ENCODE results near the gene PAPOLG. TPM values are rescaled to one million over a fixed set of nuclear protein-coding genes. Genes with fewer than 3 reads are reported as not detected.

PAPOLG gene
- 11.4 TPM for total RNA-seq

DNA sequence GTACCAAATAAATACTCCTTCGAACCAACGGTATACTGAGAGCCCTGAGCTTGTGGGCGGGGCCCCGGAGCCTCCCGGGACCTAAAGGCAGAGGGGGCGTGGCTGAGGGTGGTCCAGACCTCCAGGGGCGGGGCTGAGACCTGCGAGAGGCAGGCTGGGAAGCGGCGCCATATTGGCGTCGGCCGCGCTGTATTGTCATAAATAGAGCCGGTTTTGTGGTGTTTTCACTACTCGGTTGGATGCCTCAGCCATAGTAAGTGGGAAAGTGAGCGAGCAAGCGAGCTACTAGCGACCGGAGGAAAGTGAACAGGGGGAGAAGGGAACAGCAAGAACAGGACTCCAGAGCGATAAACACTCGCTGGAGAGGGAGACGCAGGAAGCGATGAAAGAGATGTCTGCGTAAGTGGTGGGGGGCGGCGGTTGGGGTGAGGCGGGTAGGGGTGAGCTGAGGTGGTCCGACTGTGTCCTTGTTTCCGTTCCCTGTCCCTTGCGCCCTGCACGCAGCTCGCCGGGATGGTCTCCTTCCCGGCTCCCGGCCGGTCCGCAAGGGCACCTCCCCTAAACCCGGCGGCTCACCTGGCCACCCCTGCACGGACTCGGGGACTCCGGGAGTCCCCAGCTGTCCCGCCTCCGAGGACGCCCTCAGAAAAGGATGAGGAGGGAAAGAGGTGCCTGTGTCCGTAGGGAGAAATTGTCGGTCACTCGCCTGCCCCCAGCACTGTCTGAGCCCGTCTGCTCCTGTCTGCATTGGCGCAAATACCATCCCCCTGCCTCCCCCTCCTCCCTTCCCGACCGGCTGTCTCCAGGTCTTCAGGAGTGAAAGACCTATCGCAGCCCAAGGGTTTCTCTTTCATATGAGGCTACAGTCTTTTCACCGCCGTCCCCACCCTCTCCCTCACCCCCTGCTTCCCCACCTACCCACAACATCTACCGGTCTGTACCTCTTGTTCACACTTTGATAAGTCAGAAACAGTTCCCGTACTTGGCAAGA is at the start of gene PAPOLG:
Gene PAPOLG, plus strand, starts transcription at position 172 of the 991 bp plus-strand sequence. Its CDS starts 211 bp downstream, at position 383.
- H3K9me3 ChIP-seq: no peaks in the 10 kb centered on the region
- H3K4me3 ChIP-seq: peak within 1 kb of the TSS; percentile 71 to 73
- peak; percentile 89 to 98 for DNase-seq (ENCODE audit: low spot score in 2 of 2)
- peaks cover 0 to 9% of the 10 kb centered on the region in 2 donors for H3K4me1 ChIP-seq
- TF ChIP-seq, protein P1, sequence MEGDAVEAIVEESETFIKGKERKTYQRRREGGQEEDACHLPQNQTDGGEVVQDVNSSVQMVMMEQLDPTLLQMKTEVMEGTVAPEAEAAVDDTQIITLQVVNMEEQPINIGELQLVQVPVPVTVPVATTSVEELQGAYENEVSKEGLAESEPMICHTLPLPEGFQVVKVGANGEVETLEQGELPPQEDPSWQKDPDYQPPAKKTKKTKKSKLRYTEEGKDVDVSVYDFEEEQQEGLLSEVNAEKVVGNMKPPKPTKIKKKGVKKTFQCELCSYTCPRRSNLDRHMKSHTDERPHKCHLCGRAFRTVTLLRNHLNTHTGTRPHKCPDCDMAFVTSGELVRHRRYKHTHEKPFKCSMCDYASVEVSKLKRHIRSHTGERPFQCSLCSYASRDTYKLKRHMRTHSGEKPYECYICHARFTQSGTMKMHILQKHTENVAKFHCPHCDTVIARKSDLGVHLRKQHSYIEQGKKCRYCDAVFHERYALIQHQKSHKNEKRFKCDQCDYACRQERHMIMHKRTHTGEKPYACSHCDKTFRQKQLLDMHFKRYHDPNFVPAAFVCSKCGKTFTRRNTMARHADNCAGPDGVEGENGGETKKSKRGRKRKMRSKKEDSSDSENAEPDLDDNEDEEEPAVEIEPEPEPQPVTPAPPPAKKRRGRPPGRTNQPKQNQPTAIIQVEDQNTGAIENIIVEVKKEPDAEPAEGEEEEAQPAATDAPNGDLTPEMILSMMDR (IDR thresholded peaks at IDR 0.05): no peak
- H3K27me3 ChIP-seq: no peaks in the 10 kb centered on the region
- intact Hi-C loops (cut with DNase I): loop anchor here (1.0 to 5.0 kb wide), 3 partner anchors 28 to 1096 kb away; partner anchors contain the start of genes FAM161A and REL
- peaks cover 5 to 15% of the 10 kb centered on the region in 2 donors for H3K36me3 ChIP-seq
- H3K27ac ChIP-seq: peak within 1 kb of the TSS; percentile 71 to 81

DNA sequence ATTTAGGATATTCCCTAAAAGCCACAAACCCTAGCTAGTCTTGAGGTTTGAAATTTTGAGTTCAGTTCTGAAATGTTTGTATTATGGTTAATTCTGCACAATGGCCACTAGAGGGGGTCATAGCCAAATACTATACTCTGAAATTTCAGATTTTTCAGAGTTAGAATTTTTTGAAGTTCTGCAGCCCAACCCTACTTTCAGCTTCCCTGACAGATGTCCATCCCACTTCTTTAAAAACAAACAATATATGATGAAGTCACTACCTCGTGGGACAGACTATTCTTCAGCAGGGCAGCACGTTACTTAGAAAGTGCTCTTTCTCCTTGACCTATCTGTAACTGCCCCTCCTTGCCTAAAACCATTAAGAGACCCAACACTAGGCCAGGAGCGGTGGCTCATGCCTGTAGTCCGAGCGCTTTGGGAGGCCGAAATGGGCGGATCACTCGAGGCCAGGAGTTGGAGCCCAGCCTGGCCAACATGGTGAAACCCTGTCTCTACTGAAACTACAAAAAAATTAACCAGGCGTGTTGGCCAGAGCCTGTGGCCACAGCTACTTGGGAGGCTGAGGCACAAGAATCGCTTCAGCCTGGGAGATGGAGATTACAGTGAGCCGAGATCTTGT is 48.2 kb upstream of the PAPOLG start:
- intact Hi-C loops (cut with DNase I): loop anchor here (2.0 kb wide), 1 partner anchor 291 kb away; no protein-coding TSS in a partner anchor

DNA sequence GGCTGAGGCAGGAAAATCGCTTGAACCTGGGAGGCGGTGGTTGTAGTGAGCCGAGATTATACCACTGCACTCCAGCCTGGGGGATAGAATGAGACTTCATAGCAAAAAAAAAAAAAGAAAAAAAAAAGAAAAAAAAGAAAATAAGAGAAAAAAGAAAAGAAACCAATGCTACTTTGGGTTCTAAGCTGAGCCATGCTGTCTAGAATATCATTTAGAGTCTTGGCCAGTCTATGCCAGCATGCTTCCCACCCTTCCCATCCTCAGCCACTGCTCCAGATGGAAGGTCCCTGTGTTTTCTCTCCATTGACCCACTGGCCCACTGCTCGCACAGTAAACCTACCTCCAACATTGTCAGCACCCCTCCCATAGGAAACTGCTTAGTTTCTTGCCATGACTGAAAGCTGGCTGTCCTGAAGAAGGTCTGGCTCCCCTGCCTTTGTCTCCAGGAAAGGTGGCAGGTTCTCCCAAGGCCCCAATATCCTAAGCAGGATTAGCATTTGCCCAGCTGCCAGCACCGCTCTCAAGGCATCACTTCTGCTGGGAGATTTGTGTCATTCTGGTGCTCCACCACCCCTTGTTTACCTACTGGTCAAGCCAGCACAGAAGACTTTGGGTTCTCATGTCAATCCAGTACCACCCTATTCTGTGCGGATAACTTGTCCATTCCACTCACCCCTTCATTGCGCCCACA is 47.3 kb upstream of the PAPOLG start:
- Histone ChIP-seq H3K36me3 (no peaks in the 10 kb centered on the region), H3K27ac (no peak overlapping the region)
- TF ChIP-seq, protein P1 (IDR thresholded peaks at IDR 0.05): no peak

More for the DNA sequence above, 48.2 kb upstream of the PAPOLG start:
- Histone ChIP-seq H3K36me3 (no peaks in the 10 kb centered on the region), H3K27ac (no peak overlapping the region), H3K4me1 (no peaks in the 10 kb centered on the region), H3K27me3 (no peaks in the 10 kb centered on the region), H3K4me3 (no peak overlapping the region), H3K9me3 (no peaks in the 10 kb centered on the region)
- TF ChIP-seq, protein P1 (IDR thresholded peaks at IDR 0.05): peak; percentile 36 to 69 (median 58)
- DNase-seq (ENCODE audit: low spot score in 2 of 2): no peak

DNA sequence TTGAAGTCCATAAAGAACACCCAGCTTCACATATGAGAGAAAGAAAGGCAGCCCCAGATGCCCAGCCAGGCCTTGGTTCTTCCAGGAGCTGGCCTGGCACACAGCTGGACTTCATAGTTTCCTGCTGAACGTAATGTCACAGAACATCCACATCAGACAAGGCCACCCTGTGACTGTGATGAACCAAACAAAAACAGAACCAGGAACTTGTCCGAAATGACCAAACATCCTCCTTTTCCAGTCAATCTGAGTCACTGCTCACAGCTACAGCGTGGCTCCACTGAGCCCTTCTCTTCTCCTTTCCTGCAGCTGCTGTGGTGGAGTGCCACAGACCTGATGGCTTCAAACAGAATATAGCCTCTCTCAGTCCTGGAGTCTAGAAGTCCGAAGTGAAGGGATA is 45.4 kb upstream of the PAPOLG start:
- H3K4me3 ChIP-seq: no peak overlapping the region
- intact Hi-C loops (cut with DNase I): no loop called here
- DNase-seq (ENCODE audit: low spot score in 2 of 2): peak; percentile 19 to 63
- TF ChIP-seq, protein P1 (IDR thresholded peaks at IDR 0.05): no peak
- no peak overlapping the region for H3K27ac ChIP-seq
- H3K9me3 ChIP-seq: no peaks in the 10 kb centered on the region
- no peaks in the 10 kb centered on the region for H3K36me3 ChIP-seq
- no peaks in the 10 kb centered on the region for H3K4me1 ChIP-seq
- H3K27me3 ChIP-seq: no peaks in the 10 kb centered on the region

More for the DNA sequence above, 47.3 kb upstream of the PAPOLG start:
- Histone ChIP-seq H3K27me3 (no peaks in the 10 kb centered on the region), H3K9me3 (no peaks in the 10 kb centered on the region), H3K4me1 (no peaks in the 10 kb centered on the region), H3K4me3 (no peak overlapping the region)
- intact Hi-C loops (cut with DNase I): no loop called here
- DNase-seq (ENCODE audit: low spot score in 2 of 2): no peak

DNA sequence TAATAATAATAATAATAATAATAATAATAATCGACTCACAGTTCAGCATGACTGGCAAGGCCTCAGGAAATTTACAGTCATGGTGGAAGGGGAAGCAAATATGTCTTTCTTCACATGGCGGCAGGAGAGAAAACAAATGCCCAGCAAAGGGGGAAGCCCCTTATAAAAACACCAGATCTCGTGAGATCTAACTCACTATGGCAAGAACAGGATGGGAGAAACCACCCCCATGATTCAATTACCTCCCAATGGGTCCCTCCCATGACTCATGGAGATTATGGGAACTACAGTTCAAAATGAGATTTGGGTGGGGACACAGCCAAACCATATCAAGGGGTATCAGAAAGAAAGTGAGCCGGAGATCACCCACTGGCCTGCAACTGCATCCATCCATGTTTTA is 40.5 kb upstream of the PAPOLG start:
- DNase-seq (ENCODE audit: low spot score in 2 of 2): no peak
- Histone ChIP-seq H3K4me1 (no peaks in the 10 kb centered on the region), H3K36me3 (no peaks in the 10 kb centered on the region), H3K9me3 (no peaks in the 10 kb centered on the region), H3K4me3 (no peak overlapping the region), H3K27ac (no peak overlapping the region), H3K27me3 (no peaks in the 10 kb centered on the region)
- TF ChIP-seq, protein P1 (IDR thresholded peaks at IDR 0.05): no peak
- intact Hi-C loops (cut with DNase I): no loop called here

Measured in ascending aorta (tissue), 2 donors.